Activated T-helper 2 cell treated with anti-CD3 and anti-CD28 coated beads, Interferon-gamma antibody, Interleukin-2, Interleukin-4, amounts not matched to agents 10 μg/mL and 5 μg/mL and 100 μg/mL, durations not matched to agents 14 hours and 24 hours and 36 hours (primary cell): ENCODE measurements around the gene SNRPA1. TPM values are rescaled to one million over a fixed set of nuclear protein-coding genes. Genes with fewer than 3 reads are reported as not detected.

Experiments used
- DNase-seq: peaks from one replicate; pipeline ENCODE4 v3.0.0; 2021; ENCODE audit warnings: low spot score
- H3K27ac Mint-ChIP-seq: one replicate; pipeline ENCODE4 v1.8.0; 2021; ENCODE audit warnings: mixed read lengths
- H3K27me3 Mint-ChIP-seq: one replicate; pipeline ENCODE4 v1.8.0; 2021; ENCODE audit warnings: low read depth, mixed read lengths
- H3K36me3 Mint-ChIP-seq: one replicate; pipeline ENCODE4 v1.8.0; 2021; ENCODE audit warnings: low read depth, mixed read lengths
- H3K4me1 Mint-ChIP-seq: one replicate; pipeline ENCODE4 v1.8.0; 2021; ENCODE audit warnings: low read depth, mixed read lengths
- H3K4me3 Mint-ChIP-seq: one replicate; pipeline ENCODE4 v1.8.0; 2021; ENCODE audit warnings: low read depth, mild to moderate bottlenecking, moderate library complexity, mixed read lengths
- H3K9me3 Mint-ChIP-seq: one replicate; pipeline ENCODE4 v1.8.0; 2021; ENCODE audit warnings: mixed read lengths
- intact Hi-C: fragments of 100-400 bp; cut with micrococcal nuclease; formaldehyde crosslinking; loops from one replicate; pipeline ENCODE4 v1.15.1; 2023
- total RNA-seq: library from RNA; stranded (reverse); gene quantifications from 2 replicates; pipeline ENCODE4 v1.2.3, GENCODE V29; 2022

The SNRPA1 gene
- total RNA-seq, 1 donor from 2014 or later = 197 TPM

DNA sequence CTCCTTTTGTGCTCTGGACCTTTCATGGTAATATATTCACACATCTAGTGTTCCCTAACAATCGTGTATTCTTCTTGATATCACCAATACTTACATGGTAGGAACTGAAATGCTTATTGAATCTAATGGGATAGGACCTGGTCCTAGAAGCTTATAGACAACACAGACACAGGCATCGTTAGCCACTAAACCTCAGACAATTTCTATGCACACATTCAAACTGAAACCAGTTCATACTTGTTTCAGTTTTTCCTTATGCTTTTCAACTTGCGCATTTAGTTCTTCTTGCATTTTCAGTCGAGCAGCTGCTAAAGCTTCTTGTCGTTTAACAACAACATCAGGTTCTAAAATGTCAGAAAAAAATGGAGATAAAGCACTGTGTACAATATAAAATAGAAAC, 20.0 kb downstream of the SNRPA1 start:
- Mint-ChIP-seq H3K4me3 (peak overlapping the region; percentile 53), H3K27ac (peak overlapping the region; percentile 60), H3K9me3 (no peaks in the 10 kb centered on the region), H3K27me3 (no peaks in the 10 kb centered on the region), H3K36me3 (peaks cover 68% of the 10 kb centered on the region), H3K4me1 (peaks cover 24% of the 10 kb centered on the region)
- intact Hi-C loops = no loop called here
- DNase-seq = no peak

- Mint-ChIP-seq H3K4me3 (no peak overlapping the region), H3K36me3 (peaks cover 71% of the 10 kb centered on the region), H3K9me3 (no peaks in the 10 kb centered on the region), H3K27ac (no peak overlapping the region), H3K4me1 (peaks cover 24% of the 10 kb centered on the region), H3K27me3 (no peaks in the 10 kb centered on the region)
- intact Hi-C loops = no loop called here
- no peak for DNase-seq
Measured at GRCh38 chr15:101273534-101273933, 21.5 kb downstream of the SNRPA1 start.

DNA sequence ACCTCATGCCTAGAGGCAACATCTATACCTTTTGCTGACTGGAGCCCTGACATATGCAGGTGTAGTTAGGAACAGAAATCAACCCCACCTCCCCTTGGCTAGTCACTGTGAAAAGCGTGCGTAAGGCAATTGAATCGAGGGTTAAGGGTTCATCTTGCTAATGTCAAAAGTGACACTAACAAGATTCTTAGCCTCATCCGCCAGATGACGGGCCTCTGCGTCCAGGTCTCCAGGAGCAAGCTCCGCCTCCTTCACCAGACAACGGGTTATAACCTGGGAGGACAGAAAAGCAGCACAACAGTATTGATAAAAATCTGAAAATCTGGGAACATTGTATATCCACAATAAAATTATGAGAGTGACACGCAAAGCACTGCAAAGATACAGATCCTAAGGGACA, 22.5 kb downstream of the SNRPA1 start:
- H3K4me3 Mint-ChIP-seq = no peak overlapping the region
- no peak overlapping the region for H3K27ac Mint-ChIP-seq
- H3K36me3 Mint-ChIP-seq = peaks cover 71% of the 10 kb centered on the region
- intact Hi-C loops = no loop called here
- DNase-seq = no peak
- H3K27me3 Mint-ChIP-seq = no peaks in the 10 kb centered on the region
- no peaks in the 10 kb centered on the region for H3K9me3 Mint-ChIP-seq
- peaks cover 18% of the 10 kb centered on the region for H3K4me1 Mint-ChIP-seq

DNA sequence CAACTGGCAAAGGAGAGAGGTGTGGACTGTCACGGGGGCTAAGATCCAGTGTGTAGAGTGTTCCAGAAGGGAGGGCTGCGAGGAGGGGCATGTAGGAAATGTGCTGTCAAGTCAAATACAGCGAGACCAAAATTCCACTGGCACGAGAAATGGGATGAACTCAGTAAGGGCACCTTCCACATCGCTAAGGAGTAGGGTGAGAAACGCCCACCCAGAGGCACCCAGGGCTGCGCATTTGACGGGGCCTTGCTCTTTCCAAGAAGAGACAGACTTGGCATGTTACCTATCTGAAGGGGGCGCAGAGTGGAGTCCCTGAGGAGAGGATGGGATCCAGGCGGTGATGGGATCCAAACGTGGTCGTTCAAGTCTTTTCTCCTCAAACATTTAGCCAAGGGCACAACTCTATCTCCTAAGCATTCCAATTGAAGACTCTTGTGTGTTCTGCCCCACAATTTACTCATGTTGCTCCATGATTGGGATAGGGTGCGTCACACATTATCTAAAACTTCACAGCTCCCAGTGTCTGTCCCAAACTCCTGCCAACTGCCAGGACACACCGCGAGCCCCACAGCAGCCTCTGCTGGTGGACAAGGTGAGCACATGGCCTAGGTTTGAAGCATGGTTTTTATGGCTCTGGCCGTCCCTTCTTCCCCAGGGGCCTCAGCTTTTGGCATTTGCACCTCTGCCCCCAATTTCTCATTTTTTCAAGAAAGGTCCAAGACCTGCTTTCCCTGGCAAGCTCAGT, 25.4 kb downstream of the SNRPA1 start:
- Mint-ChIP-seq H3K4me3 (no peak overlapping the region), H3K9me3 (no peaks in the 10 kb centered on the region)
- intact Hi-C loops = no loop called here

GRCh38 chr15:101267320-101268104, 27.5 kb downstream of the SNRPA1 start:
- peaks cover 6% of the 10 kb centered on the region for H3K4me1 Mint-ChIP-seq
- DNase-seq = no peak
- H3K27ac Mint-ChIP-seq = no peak overlapping the region
- peaks cover 36% of the 10 kb centered on the region for H3K36me3 Mint-ChIP-seq
- intact Hi-C loops = no loop called here
- no peaks in the 10 kb centered on the region for H3K9me3 Mint-ChIP-seq
- no peak overlapping the region for H3K4me3 Mint-ChIP-seq
- H3K27me3 Mint-ChIP-seq = no peaks in the 10 kb centered on the region

More for the DNA sequence above, 25.4 kb downstream of the SNRPA1 start:
- H3K36me3 Mint-ChIP-seq = peaks cover 58% of the 10 kb centered on the region
- peaks cover 4% of the 10 kb centered on the region for H3K4me1 Mint-ChIP-seq
- DNase-seq = no peak
- H3K27me3 Mint-ChIP-seq = no peaks in the 10 kb centered on the region
- H3K27ac Mint-ChIP-seq = no peak overlapping the region

DNA sequence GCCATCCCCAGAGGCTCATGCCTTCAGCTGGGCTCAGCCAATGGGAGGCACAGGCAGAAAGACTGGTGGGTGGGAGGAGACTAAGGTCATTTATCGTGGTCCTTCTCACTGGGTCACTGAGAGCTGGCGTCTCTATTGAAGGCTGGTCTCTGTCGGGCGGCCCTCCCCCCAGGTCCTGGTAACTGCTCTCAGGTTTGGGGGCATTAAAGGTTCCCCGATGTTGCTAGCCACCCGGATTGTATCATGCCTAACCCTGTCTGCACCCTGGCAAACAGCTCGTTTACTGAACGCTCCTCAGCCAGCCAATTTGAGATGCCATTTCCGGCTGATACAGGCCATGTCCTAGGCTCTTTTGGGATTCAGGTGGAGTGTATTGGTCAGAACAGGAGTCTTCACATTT, 28.3 kb downstream of the SNRPA1 start:
- no peaks in the 10 kb centered on the region for H3K9me3 Mint-ChIP-seq

DNA sequence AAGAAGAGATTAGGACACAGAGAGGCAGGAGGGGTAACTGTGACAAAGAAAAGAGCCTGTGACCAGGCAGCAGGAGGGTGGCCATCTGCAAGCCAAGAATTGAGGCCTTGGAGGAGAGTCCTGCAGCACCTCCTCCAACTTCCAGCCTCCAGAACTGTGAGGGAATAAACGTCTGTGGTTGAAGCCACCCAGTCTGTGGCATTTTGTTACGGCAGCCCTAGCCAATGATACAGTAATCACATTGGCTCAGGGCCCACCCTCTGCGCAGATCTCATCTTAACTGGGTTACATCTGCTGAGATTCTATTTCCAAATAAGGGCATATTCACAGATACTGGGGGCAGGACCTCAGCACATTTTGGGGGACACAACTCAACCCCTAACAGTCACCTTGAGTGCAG, 29.0 kb downstream of the SNRPA1 start:
- H3K36me3 Mint-ChIP-seq = peaks cover 21% of the 10 kb centered on the region
- peaks cover 3% of the 10 kb centered on the region for H3K27me3 Mint-ChIP-seq
- H3K27ac Mint-ChIP-seq = no peak overlapping the region
- H3K9me3 Mint-ChIP-seq = no peaks in the 10 kb centered on the region
- DNase-seq = no peak
- no peak overlapping the region for H3K4me3 Mint-ChIP-seq
- intact Hi-C loops = no loop called here
- peaks cover 6% of the 10 kb centered on the region for H3K4me1 Mint-ChIP-seq

More for the DNA sequence above, 28.3 kb downstream of the SNRPA1 start:
- H3K4me1 Mint-ChIP-seq = peaks cover 6% of the 10 kb centered on the region
- intact Hi-C loops = no loop called here
- peaks cover 29% of the 10 kb centered on the region for H3K36me3 Mint-ChIP-seq
- H3K4me3 Mint-ChIP-seq = no peak overlapping the region
- no peak for DNase-seq
- H3K27me3 Mint-ChIP-seq = no peaks in the 10 kb centered on the region
- no peak overlapping the region for H3K27ac Mint-ChIP-seq

GRCh38 chr15:101264911-101265641, 30.0 kb downstream of the SNRPA1 start:
- no peak for DNase-seq
- Mint-ChIP-seq H3K27ac (no peak overlapping the region), H3K4me3 (no peak overlapping the region), H3K27me3 (peaks cover 4% of the 10 kb centered on the region), H3K9me3 (no peaks in the 10 kb centered on the region), H3K4me1 (peaks cover 6% of the 10 kb centered on the region), H3K36me3 (peaks cover 14% of the 10 kb centered on the region)
- intact Hi-C loops = no loop called here

DNA sequence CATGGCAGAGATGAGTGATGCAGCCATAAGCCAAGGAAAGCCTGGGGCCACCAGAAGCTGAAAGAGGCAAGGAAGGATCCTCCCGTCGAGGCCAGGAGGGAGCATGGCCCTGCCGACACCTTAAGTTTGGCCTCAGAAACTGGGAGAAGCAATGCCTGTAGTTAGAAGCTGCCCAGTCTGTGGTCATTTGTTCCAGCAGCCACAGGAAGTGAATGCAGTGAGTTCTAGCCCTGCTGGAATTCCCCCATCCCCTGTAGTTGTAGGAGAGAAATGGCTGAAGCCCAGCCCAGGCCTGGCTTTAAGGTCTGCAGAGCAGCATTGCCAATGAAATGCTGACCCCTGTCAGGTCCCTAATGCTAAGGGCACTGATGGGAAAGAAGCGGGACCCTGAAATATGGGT, 31.0 kb downstream of the SNRPA1 start:
- intact Hi-C loops = no loop called here
- Mint-ChIP-seq H3K27me3 (peaks cover 11% of the 10 kb centered on the region), H3K4me1 (peaks cover 6% of the 10 kb centered on the region), H3K9me3 (no peaks in the 10 kb centered on the region), H3K27ac (no peak overlapping the region), H3K36me3 (peaks cover 3% of the 10 kb centered on the region), H3K4me3 (no peak overlapping the region)
- DNase-seq = no peak

GRCh38 chr15:101262551-101262950, 32.5 kb downstream of the SNRPA1 start:
- Mint-ChIP-seq H3K27ac (no peak overlapping the region), H3K36me3 (no peaks in the 10 kb centered on the region), H3K4me3 (no peak overlapping the region), H3K27me3 (peaks cover 16% of the 10 kb centered on the region), H3K4me1 (peaks cover 12% of the 10 kb centered on the region), H3K9me3 (no peaks in the 10 kb centered on the region)
- intact Hi-C loops = no loop called here
- DNase-seq = no peak

- Mint-ChIP-seq H3K4me3 (no peak overlapping the region), H3K27ac (no peak overlapping the region)
Measured at GRCh38 chr15:101258238-101259144, 36.6 kb downstream of the SNRPA1 start.

GRCh38 chr15:101256757-101257156, 38.3 kb downstream of the SNRPA1 start:
- no peak for DNase-seq
- no peak overlapping the region for H3K27ac Mint-ChIP-seq
- no peaks in the 10 kb centered on the region for H3K36me3 Mint-ChIP-seq
- intact Hi-C loops = loop anchor here (10.0 kb wide), 1 partner anchor 342 kb away; the partner anchor contains the start of gene LRRK1
- H3K27me3 Mint-ChIP-seq = peaks cover 15% of the 10 kb centered on the region
- H3K4me3 Mint-ChIP-seq = no peak overlapping the region
- peaks cover 34% of the 10 kb centered on the region for H3K4me1 Mint-ChIP-seq
- no peaks in the 10 kb centered on the region for H3K9me3 Mint-ChIP-seq

More at GRCh38 chr15:101258238-101259144, 36.6 kb downstream of the SNRPA1 start:
- peaks cover 27% of the 10 kb centered on the region for H3K4me1 Mint-ChIP-seq
- DNase-seq = peak; percentile 36
- intact Hi-C loops = loop anchor here (1.0 to 10.0 kb wide), 3 partner anchors 170 to 344 kb away; partner anchors contain the start of gene LRRK1
- H3K9me3 Mint-ChIP-seq = no peaks in the 10 kb centered on the region
- H3K36me3 Mint-ChIP-seq = no peaks in the 10 kb centered on the region
- H3K27me3 Mint-ChIP-seq = peaks cover 16% of the 10 kb centered on the region
